HFFc6 (cell line): Measurements from ENCODE around the gene RNASE4. TPM values are rescaled to one million over a fixed set of nuclear protein-coding genes. Genes with fewer than 3 reads are reported as not detected.

ENCODE experiments used
- DNase-seq: peaks from one replicate; pipeline ENCODE4 v3.0.0-alpha.2; 2018
- H3K27ac Mint-ChIP-seq: 2 replicates; pipeline ENCODE4 v1.8.0; 2020; ENCODE audit warnings: mild to moderate bottlenecking, mixed read lengths
- H3K27me3 Mint-ChIP-seq: 2 replicates; pipeline ENCODE4 v1.8.0; 2021; ENCODE audit warnings: mild to moderate bottlenecking, moderate library complexity, mixed read lengths; ENCODE audit not compliant: insufficient read depth
- H3K36me3 Mint-ChIP-seq: 2 replicates; pipeline ENCODE4 v1.8.0; 2021; ENCODE audit warnings: low read depth, mixed read lengths
- H3K4me1 Mint-ChIP-seq: 2 replicates; pipeline ENCODE4 v1.8.0; 2020; ENCODE audit warnings: low read depth, mixed read lengths
- H3K4me3 Mint-ChIP-seq: 2 replicates; pipeline ENCODE4 v1.8.0; 2020; ENCODE audit warnings: mild to moderate bottlenecking, moderate library complexity, mixed read lengths
- H3K9me3 Mint-ChIP-seq: 2 replicates; pipeline ENCODE4 v1.8.0; 2020; ENCODE audit warnings: mild to moderate bottlenecking, mixed read lengths
- total RNA-seq, 6 experiments: library from RNA; stranded (reverse); fragmentation: NEBNext Ultra II Directional; extraction: Animal tissue kit (Norgen Biotek cat#: 25700); gene quantifications; 2 replicates in 1 of 6; 3 replicates in 5 of 6; pipeline ENCODE4 v1.2.3, GENCODE V29; 2021
- TF ChIP-seq, protein P1 (sequence below): fragments of 200-600 bp; sonication (generic); IDR thresholded peaks from 2 replicates; pipeline ENCODE4 v1.5.0; 2021; ENCODE audit warnings: antibody characterized with exemption, mild to moderate bottlenecking

RNASE4 gene
- total RNA-seq, 6 experiments from 2014 or later, result 2.8 to 6.9 (median 5.3) TPM

- Mint-ChIP-seq H3K9me3 (no peaks in the 10 kb centered on the region), H3K36me3 (no peaks in the 10 kb centered on the region), H3K4me3 (no peak within 1 kb of the TSS), H3K4me1 (peaks cover 26% of the 10 kb centered on the region), H3K27me3 (0 out of 2 replicates have a peak, but pooled peaks cover 3% of the 10 kb centered on the region), H3K27ac (no peak within 1 kb of the TSS)
- DNase-seq, result no peak
- TF ChIP-seq, protein P1, sequence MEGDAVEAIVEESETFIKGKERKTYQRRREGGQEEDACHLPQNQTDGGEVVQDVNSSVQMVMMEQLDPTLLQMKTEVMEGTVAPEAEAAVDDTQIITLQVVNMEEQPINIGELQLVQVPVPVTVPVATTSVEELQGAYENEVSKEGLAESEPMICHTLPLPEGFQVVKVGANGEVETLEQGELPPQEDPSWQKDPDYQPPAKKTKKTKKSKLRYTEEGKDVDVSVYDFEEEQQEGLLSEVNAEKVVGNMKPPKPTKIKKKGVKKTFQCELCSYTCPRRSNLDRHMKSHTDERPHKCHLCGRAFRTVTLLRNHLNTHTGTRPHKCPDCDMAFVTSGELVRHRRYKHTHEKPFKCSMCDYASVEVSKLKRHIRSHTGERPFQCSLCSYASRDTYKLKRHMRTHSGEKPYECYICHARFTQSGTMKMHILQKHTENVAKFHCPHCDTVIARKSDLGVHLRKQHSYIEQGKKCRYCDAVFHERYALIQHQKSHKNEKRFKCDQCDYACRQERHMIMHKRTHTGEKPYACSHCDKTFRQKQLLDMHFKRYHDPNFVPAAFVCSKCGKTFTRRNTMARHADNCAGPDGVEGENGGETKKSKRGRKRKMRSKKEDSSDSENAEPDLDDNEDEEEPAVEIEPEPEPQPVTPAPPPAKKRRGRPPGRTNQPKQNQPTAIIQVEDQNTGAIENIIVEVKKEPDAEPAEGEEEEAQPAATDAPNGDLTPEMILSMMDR, result no peak
Observed at GRCh38 chr14:20688167-20688839, 3.9 kb downstream of the RNASE4 start, which contains the start of gene ANG. Gene ANG, plus strand, starts transcription at chr14:20688764. Its CDS starts 4,801 bp downstream, at chr14:20693565.

- H3K4me3 Mint-ChIP-seq, result peak overlapping the region; percentile 55; the same call in 1 of the 2 replicates
- peak; percentile 68 for DNase-seq
- H3K9me3 Mint-ChIP-seq, result no peaks in the 10 kb centered on the region
Observed at GRCh38 chr14:20690848-20691640, 6.7 kb downstream of the RNASE4 start.

DNA sequence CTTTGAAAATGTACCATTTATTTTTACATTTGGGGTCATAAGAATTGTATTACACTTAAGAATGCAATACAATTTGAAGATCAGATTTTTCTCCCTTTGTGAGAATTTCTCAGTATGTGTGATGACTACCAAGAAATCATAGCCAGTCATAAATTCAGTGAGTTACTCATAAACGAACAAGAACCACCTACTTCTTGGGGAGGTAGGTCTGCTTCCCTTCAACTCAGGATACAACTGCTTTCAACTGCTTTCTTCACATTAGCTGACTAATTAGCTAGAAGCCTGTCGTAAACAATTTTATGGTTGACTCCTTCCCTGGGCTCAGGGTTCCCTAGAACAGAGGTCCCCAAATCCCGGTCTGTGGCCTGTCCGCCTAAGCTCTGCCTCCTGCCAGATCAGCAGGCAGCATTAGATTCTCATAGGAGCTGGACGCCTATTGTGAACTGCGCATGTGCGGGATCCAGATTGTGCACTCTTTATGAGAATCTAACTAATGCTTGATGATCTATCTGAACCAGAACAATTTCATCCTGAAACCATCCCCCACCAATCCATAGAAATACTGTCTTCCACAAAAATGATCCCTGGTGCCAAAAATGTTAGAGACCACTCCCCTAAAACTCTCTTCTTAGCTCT is 7.9 kb downstream of the RNASE4 start:
- TF ChIP-seq, protein P1, result no peak
- H3K36me3 Mint-ChIP-seq, result no peaks in the 10 kb centered on the region
- H3K27me3 Mint-ChIP-seq, result 0 out of 2 replicates have a peak, but pooled peaks cover 2% of the 10 kb centered on the region
- H3K4me1 Mint-ChIP-seq, result peaks cover 11% of the 10 kb centered on the region
- H3K4me3 Mint-ChIP-seq, result no peak overlapping the region
- H3K27ac Mint-ChIP-seq, result no peak overlapping the region
- H3K9me3 Mint-ChIP-seq, result no peaks in the 10 kb centered on the region
- no peak for DNase-seq

More at GRCh38 chr14:20690848-20691640, 6.7 kb downstream of the RNASE4 start:
- no peak overlapping the region for H3K27ac Mint-ChIP-seq
- TF ChIP-seq, protein P1, result peak; percentile 87
- peaks cover 14% of the 10 kb centered on the region for H3K4me1 Mint-ChIP-seq
- no peaks in the 10 kb centered on the region for H3K36me3 Mint-ChIP-seq
- 0 out of 2 replicates have a peak, but pooled peaks cover 2% of the 10 kb centered on the region for H3K27me3 Mint-ChIP-seq

DNA sequence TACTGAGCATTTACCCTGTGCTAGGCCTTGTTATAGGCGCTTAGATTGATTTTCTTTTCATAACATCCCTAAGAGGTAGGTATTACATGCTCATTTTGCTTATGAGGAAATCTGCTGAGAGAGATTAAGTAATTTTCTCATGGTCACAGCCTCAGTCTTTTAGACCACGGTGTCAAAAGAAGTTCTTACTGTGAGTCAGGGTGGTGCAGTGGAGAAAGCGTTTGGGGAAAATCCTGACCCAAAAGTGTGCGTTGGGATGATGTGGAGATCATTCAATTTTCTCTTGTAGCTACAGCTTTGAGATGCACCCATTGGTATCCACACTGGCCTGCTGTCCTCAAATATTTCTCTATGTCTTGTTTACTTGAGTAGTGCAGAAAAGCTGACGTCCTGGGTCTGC is 12.4 kb downstream of the RNASE4 start:
- TF ChIP-seq, protein P1, result no peak
- H3K4me3 Mint-ChIP-seq, result no peak overlapping the region
- H3K27ac Mint-ChIP-seq, result no peak overlapping the region
- H3K4me1 Mint-ChIP-seq, result peaks cover 10% of the 10 kb centered on the region
- H3K36me3 Mint-ChIP-seq, result no peaks in the 10 kb centered on the region
- peaks cover 3% of the 10 kb centered on the region for H3K27me3 Mint-ChIP-seq
- H3K9me3 Mint-ChIP-seq, result no peaks in the 10 kb centered on the region
- no peak for DNase-seq

- no peak overlapping the region for H3K27ac Mint-ChIP-seq
- peaks cover 10% of the 10 kb centered on the region for H3K4me1 Mint-ChIP-seq
- peak; percentile 67 for DNase-seq
- H3K9me3 Mint-ChIP-seq, result no peaks in the 10 kb centered on the region
- no peaks in the 10 kb centered on the region for H3K36me3 Mint-ChIP-seq
- TF ChIP-seq, protein P1, result peak; percentile 84
- peaks cover 3% of the 10 kb centered on the region for H3K27me3 Mint-ChIP-seq
- H3K4me3 Mint-ChIP-seq, result no peak overlapping the region
Observed at GRCh38 chr14:20697273-20698017, 13.1 kb downstream of the RNASE4 start.
